ENCODE measurements around the gene RFX8.

- TF ChIP-seq CTCF (IDR thresholded peaks at IDR 0.05) (no peak), POLR2A (IDR thresholded peaks at IDR 0.05) (no peak)
Measured at GRCh38 chr2:101360232-101360631, 114.7 kb downstream of the RFX8 start.

Data from lower leg skin (tissue), 3 donors.